Measurements from ENCODE around the gene MAPK1IP1L. TPM values are rescaled to one million over a fixed set of nuclear protein-coding genes. Genes with fewer than 3 reads are reported as not detected.
"Not testable (repeated sequence)": the region's sequence is repeated elsewhere in the genome, so short reads cannot be mapped to it uniquely, and the experiment has no call there.

MAPK1IP1L gene
- total RNA-seq, result 10 to 100 TPM; 25.3 to 54.0 (median 41.9) TPM

DNA sequence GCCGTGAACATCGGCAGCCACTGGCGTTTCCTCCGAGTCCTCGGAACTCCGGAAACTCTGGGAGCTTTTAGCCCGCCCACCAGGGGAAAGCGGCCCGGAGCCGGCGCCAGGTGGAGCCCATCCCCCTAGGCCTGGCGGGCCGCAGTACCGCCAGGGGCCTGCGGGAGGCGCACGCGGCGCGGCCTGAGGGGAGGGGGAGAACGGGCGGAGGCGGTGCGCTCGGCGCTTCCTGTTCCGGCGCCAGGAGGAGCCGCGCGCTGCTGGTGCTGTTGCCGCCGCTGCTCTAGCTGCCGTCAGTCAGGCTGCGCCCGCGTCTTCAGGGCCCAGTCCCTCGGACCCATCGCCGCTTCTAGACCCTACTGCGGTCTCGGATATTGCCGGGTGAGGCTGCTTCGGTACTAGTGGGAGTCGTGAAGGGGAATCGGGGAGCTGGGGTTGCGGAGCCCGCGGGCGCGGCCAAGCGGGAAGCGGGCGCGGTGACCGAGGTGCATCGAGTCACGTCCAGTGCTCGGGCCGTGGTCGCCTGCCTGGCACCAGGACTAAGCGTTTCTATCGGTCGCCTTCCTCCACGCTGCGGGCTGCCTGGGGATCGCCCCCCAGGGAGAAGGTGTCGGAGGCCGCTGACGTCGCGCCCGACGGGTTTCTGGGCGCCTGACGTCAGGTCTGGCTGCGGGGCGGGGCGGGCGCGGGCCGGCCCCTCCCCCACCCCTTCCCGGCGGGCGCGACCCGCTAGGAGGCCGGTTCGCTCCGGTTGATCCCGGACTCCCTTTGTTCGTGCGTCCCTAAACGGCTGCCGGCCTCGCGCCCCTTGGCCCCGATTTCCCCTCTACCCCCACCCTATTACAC lies at the start of gene MAPK1IP1L:
Gene MAPK1IP1L, plus strand, starts transcription at position 225 of the 846 bp plus-strand sequence. CDS start 10,037 bp downstream, outside the sequence.
- Histone ChIP-seq H3K27ac (peak within 1 kb of the TSS; percentile 96 to 100 (median 98)), H3K4me1 (peaks cover 0 to 46% (median 14%) of the 10 kb centered on the region in 4 donors), H3K4me3 (peak within 1 kb of the TSS; percentile 80 to 97 (median 88)), H3K27me3 (no peaks in the 10 kb centered on the region), H3K36me3 (peaks cover 0 to 7% (median 0%) of the 10 kb centered on the region in 3 donors), H3K9me3 (no peaks in the 10 kb centered on the region)
- TF ChIP-seq POLR2A (IDR thresholded peaks at IDR 0.05), result peak; percentile 99
- TF ChIP-seq, protein P1, sequence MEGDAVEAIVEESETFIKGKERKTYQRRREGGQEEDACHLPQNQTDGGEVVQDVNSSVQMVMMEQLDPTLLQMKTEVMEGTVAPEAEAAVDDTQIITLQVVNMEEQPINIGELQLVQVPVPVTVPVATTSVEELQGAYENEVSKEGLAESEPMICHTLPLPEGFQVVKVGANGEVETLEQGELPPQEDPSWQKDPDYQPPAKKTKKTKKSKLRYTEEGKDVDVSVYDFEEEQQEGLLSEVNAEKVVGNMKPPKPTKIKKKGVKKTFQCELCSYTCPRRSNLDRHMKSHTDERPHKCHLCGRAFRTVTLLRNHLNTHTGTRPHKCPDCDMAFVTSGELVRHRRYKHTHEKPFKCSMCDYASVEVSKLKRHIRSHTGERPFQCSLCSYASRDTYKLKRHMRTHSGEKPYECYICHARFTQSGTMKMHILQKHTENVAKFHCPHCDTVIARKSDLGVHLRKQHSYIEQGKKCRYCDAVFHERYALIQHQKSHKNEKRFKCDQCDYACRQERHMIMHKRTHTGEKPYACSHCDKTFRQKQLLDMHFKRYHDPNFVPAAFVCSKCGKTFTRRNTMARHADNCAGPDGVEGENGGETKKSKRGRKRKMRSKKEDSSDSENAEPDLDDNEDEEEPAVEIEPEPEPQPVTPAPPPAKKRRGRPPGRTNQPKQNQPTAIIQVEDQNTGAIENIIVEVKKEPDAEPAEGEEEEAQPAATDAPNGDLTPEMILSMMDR (IDR thresholded peaks at IDR 0.05), result peak; percentile 100
- TF ChIP-seq EP300 (IDR thresholded peaks at IDR 0.05), result peak; percentile 15 to 100
- WGBS, 2 donors, result 0% methylated on average over 24 to 61 of the region's 98 CpGs
- peak; percentile 77 to 80 for DNase-seq (ENCODE audit: low spot score in 2 of 2)

- H3K27me3 ChIP-seq, result no peaks in the 10 kb centered on the region
- DNase-seq (ENCODE audit: low spot score in 2 of 2), result no peak
- no peak overlapping the region for H3K27ac ChIP-seq
- WGBS, 2 donors, result 79 to 85% methylated on average over 4 of the region's 4 CpGs
- H3K4me1 ChIP-seq, result no peaks in the 10 kb centered on the region
- no peak for TF ChIP-seq EP300 (IDR thresholded peaks at IDR 0.05)
- no peak for TF ChIP-seq POLR2A (IDR thresholded peaks at IDR 0.05)
- TF ChIP-seq, protein P1 (IDR thresholded peaks at IDR 0.05), result no peak
- H3K36me3 ChIP-seq, result peaks cover 0 to 54% (median 0%) of the 10 kb centered on the region in 3 donors
- H3K4me3 ChIP-seq, result no peak overlapping the region
- no peaks in the 10 kb centered on the region for H3K9me3 ChIP-seq
Measured at GRCh38 chr14:55005071-55005470, 46.4 kb upstream of the MAPK1IP1L start.

DNA sequence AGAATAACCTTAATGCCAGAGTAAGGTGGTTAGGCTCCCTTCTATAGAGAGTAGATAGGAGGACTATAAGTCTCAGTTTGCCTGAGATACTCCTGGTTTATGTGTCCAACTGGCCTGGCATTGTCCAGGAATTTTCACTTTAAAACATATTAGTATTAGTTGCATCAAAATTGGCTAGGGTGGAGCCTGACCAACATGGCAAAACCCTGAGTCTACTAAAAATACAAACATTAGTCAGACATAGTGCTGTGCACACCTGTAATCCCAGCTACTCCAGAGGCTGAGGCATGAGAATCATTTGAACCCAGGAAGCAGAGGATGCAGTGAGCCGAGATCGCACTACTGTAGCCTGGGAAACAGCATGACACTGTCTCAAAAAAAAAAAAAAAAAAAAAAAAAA lies 36.4 kb upstream of the MAPK1IP1L start:
- 81 to 83% methylated on average over 2 of the region's 2 CpGs for WGBS, 2 donors
- no peak overlapping the region for H3K27ac ChIP-seq
- TF ChIP-seq EP300 (IDR thresholded peaks at IDR 0.05) (no peak), POLR2A (IDR thresholded peaks at IDR 0.05) (no peak)
- TF ChIP-seq, protein P1 (IDR thresholded peaks at IDR 0.05), result no peak
- no peak for DNase-seq (ENCODE audit: low spot score in 2 of 2)
- H3K4me1 ChIP-seq, result no peaks in the 10 kb centered on the region
- no peak overlapping the region for H3K4me3 ChIP-seq
- H3K27me3 ChIP-seq, result no peaks in the 10 kb centered on the region
- no peaks in the 10 kb centered on the region for H3K9me3 ChIP-seq
- no peaks in the 10 kb centered on the region for H3K36me3 ChIP-seq

DNA sequence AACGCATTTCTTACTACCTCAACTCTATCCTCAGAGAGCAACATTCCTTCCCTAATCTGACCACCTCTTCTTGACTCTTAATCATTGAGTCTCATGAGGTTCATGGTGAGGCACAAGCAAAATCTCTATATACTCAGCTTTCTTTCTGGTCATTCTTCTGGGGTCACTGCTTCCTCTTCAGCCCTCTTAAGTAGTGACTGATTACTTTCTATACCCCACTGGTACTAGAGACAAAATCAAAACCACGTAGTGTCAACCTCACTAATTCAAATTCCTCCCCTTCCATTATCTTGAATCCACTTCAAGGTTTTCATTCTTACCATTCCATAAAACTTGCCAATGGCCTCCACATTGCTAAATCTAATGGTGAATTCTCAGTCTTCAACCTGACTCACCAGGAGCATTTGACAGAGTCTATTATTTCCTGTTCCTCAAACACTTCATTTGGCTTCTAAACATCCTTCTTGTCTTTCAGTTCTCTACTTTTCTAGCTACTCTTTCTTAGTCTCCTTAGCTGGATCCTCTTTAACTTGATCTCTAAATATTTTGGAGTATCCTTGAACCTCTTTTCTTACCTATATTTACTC lies 31.4 kb upstream of the MAPK1IP1L start:
- no peaks in the 10 kb centered on the region for H3K36me3 ChIP-seq
- TF ChIP-seq, protein P1 (IDR thresholded peaks at IDR 0.05), result no peak
- no peak for TF ChIP-seq POLR2A (IDR thresholded peaks at IDR 0.05)
- no peak for TF ChIP-seq EP300 (IDR thresholded peaks at IDR 0.05)
- no peak overlapping the region for H3K27ac ChIP-seq
- WGBS, 2 donors, result 94 to 96% methylated on average over 2 of the region's 2 CpGs
- H3K4me3 ChIP-seq, result no peak overlapping the region
- H3K9me3 ChIP-seq, result no peaks in the 10 kb centered on the region
- no peak for DNase-seq (ENCODE audit: low spot score in 2 of 2)
- H3K4me1 ChIP-seq, result no peaks in the 10 kb centered on the region
- H3K27me3 ChIP-seq, result no peaks in the 10 kb centered on the region

DNA sequence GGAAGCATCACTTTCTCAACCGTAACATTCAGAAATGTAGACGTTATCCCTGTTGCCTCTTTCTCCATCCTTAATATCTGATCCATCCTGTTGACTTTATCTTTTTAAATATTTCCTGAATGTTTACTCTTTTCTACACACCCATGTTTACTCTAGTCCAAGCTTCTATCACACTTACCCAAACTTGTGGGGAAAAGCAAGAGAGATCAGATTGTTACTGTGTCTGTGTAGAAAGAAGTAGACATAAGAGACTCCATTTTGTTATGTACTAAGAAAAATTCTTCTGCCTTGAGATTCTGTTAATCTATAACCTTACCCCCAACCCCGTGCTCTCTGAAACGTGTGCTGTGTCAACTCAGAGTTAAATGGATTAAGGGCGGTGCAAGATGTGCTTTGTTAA lies 27.1 kb upstream of the MAPK1IP1L start:
- H3K36me3 ChIP-seq; H3K4me3 ChIP-seq; H3K27me3 ChIP-seq; H3K27ac ChIP-seq; DNase-seq (ENCODE audit: low spot score in 2 of 2); H3K9me3 ChIP-seq: not testable (repeated sequence)
- WGBS, 2 donors, result 84 to 88% methylated on average over 2 to 4 of the region's 5 CpGs
- peaks cover 5 to 30% (median 18%) of the 10 kb centered on the region in 4 donors for H3K4me1 ChIP-seq

Measured in tibial nerve (tissue), 4 donors.